GM18909 (cell line): ENCODE measurements around the gene PFKP.

Experiments
- ATAC-seq: cut with Tn5 transposase; IDR thresholded peaks from one replicate; pipeline ENCODE4 v1.9.1; 2021; ENCODE audit warnings: mild to moderate bottlenecking; ENCODE audit not compliant: unreplicated experiment, poor library complexity

PFKP gene

DNA sequence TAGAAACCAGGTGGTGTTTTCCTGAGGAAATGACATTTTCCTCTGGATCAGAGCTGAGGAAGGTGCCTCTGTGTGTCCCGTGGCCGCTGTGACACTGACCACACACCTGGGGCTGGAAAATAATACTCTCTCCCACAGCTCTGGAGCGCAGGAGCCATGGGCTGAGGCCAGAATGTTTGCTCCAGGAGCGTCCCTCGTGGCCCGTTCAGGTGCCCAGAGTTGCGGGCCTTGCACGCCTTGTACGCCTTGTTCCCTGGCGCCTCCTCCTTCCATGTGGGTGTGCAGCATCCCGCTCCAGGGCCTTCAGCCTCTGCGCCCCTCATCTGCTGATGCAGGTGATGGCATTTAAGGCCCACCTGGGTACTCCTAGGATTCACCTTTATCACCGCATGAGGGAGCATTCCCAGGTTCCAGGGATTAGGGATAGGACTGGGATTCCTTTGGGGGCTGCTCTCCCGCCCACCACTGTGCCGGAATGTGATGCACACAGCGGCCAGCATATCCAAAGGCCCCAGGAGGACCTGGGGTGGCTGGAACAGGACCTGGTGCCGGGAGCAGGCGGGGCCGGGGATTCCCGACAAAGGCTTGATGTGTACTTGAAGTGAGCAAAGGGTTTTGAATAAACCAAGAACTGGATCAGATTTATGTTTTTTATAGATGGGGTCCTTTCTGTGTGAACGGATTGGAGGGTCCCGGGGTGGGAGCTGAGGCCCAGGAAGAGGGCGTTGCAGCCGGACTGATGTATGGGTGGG lies 61.2 kb downstream of the PFKP start:
- ATAC-seq: no peak

DNA sequence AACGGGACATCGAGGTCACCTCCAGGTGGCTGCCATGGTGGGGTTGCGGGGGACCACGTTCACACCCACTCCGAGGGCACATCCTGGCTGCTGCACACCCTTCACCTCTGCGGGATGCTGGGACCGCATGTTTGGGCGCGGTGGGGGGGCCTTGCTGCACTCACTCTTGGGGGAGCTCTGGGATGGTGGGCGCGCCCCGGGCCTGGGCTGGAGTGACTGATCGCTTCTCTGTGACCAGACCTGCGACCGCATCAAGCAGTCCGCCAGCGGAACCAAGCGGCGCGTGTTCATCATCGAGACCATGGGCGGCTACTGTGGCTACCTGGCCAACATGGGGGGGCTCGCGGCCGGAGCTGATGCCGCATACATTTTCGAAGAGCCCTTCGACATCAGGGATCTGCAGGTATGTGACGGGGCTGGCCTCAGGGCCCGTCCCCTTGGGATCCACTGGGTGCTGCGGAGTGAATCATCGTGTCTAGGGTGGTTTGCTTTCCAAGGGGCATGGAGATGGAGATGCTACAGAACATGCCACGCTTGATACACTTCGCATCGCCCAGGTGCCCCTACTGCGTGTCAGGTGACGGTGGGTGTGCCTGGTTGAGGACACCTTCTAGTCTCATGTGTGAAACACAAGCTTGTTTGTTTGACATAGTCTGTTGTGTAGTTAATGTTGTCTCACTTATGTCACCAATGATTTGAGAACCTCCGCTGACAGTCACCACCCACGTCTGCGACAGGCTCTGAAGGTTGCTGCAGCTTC lies 62.4 kb downstream of the PFKP start:
- ATAC-seq: no peak

DNA sequence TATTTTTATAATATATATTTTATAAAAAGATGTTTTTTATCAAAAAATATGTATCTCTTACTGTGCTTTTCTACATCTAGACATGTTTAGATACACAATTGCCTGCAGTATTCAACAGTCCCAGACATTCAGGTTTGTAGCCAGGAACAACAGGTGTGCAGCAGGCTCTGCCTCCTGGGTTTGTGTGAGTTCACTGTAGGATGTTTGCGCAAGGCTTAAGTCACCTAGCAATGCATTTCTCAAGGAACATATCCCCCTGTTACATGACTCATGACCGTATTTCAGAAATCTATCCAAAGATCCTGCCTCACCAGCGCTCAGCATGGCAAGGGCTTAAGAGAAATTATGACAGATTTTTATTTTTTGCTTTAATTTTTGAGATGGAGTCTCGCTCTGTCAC lies 63.8 kb downstream of the PFKP start:
- no peak for ATAC-seq

DNA sequence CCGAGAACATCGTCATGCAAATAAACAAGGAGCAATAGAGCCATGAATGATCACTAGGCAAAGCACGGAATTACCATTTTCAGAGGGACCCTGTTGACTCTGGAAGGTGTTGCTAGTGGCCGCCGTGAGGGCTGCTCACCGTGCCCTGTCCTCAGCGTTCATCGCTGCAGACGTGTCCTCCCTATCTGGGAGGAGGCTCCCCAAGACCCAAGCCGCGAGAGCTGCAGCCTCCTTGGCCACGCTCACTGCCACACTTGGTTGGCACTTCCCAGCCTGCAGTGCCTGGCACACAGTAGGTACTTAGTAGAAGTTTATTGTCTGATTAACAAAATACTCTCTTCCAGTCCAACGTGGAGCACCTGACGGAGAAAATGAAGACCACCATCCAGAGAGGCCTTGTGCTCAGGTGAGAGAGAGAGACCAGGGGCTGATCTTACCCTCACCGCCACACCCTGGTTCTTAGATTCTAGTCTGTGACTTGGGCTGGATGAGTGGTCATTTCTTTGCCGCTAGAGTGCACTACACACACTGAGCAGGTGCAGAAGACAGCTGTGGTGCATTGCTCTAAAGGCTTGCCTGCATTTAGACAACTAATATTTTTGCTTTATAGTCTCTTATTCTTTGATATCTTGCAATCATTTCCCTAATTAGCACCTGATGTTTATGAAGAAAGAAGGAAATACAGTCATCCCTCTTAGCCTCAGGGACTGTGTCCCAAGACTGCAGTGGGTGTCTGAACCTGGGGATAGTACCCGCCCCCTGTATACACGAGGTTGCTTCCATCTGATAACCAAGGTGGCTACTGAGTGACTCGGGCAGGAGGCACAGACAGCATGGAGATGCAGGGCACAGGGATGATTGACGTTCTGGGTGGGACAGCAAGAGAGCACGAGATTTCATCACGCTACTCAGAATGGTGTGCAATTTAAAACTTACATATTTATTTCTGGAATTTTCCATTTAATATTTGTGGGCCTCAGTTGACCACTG lies 65.0 kb downstream of the PFKP start:
- no peak for ATAC-seq

DNA sequence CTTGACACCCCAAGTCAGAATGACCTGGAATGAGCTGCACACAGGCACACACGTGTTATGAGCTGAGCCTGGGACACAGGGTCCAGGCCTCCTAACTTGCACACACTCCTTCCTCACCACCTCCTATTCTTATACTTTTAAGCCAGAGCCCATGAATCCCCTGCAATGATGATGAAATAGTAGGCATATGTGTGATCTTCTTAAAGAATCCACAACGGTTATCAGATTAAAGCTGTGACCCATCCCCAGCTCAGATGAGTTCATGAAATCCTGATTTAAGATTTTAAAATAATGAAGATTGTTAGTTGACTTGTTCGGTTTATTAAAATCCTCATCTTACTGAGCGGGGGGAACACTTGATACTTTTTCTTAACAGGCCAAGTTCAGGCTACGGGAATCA lies 66.6 kb downstream of the PFKP start:
- no peak for ATAC-seq

DNA sequence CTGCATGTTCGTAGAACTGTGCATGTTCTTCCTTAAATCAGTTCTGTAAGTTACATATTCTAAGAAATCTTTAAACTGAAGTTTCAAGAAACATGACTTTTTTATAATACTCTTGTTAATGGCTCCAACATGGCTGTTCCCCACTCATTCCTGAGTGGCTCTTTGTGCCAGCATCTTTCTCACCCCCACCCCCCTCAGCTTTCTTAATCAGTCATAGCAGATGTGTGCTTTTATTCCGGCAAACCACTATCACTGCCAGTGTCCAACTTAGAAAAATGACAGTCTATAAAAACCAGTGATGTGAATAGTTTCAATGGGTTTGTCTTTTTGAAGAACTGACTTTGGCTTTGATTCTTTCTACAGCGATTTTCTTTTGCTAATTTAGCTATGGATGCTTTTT lies 67.7 kb downstream of the PFKP start:
- no peak for ATAC-seq

DNA sequence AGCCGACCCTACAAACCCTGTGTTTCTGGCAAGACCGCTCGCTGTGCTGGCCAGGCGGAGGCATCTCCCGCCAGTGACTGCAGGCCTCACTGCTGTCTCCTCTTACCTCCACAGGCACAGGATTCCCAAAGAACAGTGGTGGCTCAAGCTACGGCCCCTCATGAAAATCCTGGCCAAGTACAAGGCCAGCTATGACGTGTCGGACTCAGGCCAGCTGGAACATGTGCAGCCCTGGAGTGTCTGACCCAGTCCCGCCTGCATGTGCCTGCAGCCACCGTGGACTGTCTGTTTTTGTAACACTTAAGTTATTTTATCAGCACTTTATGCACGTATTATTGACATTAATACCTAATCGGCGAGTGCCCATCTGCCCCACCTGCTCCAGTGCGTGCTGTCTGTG lies 69.0 kb downstream of the PFKP start:
- ATAC-seq: no peak

DNA sequence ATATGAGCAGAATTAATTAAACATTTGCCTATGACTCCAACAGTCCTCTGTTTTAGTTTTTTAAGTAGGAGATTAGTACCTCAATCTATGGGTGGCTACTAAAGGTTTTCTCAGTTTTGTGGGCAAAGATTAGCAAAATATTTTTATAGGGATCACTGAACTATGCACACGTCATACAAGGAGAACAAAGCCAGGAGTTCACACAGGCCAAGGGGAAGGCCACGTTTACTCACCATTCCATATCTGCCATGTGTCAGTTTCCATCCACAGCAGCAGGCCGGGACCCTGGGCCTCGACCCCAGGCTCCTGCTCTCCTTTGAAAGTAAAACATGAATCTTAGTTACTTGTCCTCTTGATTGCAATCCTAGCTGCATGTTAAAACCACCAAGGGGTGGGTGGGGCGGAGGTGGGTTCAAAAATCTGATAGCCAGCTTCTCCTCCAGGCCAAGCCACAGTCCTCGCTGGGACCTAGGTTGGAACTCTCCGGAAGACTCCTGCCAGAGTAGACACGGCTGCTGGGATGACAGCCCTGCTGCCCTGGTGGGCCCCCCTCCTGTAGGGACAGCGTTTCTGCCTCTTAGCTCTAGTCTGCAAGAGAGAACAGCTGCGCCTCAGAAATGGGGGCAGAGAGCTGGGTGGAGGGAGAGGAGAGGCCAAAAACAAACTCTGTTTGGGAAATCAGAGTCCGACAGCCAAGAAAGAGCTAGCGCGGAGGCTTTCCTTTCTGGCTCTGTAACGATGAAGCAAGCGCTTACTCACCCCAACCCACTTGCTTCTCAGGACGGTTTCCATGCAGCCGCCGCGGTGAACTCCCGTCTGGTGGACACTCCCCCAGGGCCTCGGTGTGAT lies 69.6 kb downstream of the PFKP start:
- ATAC-seq: no peak

DNA sequence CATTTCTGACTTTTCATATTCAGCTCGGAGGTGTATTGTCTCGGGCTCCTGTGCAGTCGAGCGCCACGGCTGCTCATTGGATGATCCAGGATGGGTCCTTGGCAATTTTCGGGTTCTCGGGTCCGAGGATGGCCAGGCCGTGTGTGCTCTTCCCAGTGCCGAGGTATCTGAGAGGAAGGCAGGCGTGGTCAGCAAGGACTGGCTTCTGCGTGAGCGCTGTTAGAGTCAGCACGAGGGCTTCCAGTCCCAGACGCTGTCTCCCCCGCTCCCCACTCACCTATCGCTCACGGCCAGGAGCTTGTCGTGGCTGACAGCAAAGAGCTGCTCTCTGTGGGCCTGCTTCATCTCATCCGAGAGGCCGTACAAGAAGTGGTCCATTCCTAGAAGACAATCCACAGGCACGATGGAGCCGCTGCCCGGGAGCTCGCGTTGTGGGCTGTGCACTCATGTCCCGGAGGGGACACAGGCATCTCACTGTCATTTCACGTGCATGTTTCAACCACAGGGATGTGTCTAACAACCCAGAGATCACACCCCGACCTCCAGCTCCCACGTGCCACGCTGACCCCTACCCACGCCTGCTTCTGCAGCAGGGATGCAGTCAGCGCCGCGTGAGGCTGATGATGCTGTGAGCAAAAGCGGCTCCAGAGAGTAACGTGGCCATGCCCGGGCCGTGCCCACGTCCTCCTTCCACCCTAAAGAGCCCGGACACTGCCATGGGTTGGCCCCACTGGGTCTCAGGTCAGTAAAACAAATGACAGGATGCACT lies 70.8 kb downstream of the PFKP start:
- no peak for ATAC-seq

DNA sequence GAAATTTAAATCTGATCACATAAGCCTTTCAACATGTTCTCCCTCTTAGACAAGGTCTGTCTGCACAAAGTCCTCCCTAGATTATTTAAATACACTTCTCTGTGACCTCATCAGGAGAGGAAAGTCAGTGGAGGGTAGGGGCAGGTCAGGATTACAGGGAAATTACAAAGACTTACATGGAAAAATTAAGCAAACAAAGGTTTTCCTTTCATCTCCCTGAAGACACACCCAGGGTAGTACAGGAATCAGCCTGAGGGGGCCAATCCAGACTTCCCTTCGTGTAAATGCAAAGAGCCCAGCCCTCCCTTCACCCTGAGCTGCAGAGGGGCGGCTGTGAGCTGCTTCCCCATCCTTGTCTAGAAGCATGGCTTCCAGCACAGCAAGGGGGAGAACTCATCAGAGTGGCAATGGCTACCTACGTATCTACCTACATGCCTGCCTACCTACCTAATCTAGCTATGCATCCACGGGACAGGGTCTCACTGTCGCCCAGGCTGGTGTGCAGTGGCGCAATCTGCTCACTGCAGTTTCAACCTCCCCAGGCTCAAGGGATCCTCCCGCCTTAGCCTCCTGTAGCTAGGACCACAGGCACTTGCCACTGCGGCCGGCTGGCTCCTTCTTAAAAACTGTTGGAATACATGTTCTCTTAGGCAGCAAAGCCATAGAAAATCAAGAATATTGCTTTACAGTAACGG lies 72.0 kb downstream of the PFKP start:
- no peak for ATAC-seq

DNA sequence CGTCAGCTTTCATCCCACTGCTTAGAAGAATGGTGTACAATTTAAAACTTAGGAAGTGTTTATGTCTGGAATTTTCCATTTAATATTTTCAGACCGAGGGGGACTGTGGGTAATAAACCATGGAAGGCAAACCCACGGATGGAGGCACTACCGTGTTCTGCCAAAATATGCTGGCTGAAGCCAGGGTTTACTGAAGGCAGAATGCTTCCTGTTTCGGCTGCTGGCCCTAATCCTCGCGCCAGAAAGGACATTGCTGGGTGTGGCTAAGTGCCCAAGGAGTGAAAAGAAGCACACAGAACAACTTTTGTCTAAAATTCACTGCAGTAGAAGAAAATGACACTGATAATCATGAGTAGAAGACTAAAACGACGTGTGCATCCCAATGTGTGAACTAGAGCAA lies 72.9 kb downstream of the PFKP start:
- ATAC-seq: no peak

DNA sequence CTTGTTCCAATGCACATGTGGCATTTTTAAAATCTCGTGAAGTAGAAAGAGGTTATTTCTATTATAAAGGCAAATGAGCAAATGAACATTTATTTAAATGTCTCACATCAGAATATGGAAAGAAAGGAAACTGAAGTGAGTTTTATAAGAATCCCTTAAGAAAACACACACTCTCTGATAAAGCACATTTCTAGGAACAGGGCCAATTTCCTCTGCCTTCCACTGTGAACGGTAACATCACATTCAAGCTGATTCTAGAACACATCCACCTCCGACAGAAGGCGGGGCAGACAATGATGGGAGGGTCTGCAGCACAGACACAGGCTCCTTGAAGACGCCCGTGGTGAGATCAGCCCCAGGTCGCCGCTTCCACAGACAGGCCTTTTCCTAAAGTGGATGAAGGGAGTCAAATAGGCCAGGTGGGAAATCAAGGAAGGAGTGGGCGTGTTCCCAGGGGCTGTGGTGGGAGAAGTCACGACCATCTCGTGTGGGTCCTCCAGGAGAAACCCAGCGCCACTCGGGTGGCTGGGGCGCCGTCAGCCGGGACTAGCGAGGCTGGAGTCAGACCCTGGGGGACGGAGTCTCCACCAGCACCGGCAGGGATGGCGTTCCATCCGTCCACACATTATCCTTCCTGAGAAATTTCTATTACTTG lies 74.1 kb downstream of the PFKP start:
- no peak for ATAC-seq

DNA sequence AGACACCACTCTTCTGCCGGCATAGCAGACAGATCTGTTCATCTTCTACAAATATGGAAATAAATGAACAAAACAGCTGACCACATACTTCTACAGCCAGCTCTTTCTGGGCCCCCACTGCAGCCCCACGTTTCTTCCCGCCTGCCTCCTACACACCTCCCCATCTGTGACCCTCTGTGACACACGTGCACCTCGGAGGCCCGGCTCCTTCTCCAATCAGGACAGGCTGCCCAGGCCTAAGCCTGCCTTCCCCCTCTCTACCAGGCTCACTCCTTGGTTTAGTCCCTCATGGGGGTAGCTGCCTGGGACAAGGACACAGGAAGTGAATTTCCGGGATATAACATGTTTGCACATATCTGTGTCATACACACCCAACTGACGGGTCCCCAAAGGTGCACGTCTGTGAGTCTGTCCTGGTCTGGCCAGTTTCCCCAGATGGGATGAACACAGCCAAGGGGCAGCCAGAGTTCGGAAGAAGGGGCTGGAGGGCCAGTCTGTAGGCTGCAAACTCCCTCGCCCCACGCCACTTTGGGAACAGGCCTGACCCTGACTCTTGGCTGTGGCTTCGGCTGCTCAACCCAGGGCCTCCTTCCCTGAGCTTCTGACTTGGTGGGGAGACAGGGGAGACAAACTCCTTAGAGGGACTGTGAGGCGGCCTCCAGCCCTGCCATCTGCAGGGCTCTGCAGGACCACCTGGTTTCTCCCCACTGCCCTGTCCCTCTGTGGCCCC lies 75.0 kb downstream of the PFKP start:
- no peak for ATAC-seq

DNA sequence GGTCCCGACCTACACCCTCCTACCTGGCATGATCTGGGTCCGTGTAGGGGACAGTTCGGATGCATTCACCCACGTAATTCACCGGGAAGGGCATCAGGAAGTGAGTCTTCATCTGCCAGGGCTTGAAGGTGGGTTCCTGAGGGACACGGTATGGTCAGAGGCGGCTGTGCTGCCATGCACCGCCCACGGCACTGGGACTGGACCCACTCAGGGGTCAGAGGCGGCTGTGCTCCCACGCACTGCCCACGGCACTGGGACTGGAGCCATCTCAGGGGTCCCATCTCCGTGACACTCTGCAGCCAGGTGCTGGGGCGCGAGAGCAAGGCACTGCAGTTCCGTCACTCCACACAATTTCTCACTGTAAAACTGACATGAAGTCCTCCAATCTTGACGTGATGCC lies 76.0 kb downstream of the PFKP start:
- ATAC-seq: no peak

DNA sequence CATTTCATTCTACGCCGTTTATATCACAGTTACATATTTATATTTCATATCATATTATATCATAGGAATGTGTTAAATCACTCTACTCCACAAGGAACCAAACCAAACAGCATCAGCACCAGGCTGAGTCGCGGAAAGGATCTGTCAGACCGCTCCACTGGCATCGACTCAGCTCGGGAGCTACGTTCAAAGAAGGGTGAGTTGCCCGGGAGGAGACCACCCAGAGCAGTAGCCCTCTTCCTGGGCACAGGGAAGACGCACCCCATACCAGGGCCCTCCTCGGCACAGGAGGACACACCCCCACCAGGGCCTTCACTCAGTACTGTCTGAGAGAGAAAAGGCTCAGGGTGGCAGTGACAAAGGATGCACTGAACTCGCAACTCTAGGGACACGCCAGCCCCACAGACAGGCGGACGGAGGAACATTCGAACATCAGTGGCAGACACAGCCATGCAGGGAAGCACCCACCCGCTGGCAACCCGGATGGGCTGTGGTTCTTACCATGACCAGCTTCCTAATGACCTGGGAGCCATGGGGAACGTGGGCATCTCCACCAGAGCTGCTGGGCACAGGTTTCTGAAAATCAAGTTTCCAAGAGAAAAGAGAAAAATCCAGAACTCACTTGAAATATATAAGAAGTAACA lies 76.6 kb downstream of the PFKP start:
- no peak for ATAC-seq

DNA sequence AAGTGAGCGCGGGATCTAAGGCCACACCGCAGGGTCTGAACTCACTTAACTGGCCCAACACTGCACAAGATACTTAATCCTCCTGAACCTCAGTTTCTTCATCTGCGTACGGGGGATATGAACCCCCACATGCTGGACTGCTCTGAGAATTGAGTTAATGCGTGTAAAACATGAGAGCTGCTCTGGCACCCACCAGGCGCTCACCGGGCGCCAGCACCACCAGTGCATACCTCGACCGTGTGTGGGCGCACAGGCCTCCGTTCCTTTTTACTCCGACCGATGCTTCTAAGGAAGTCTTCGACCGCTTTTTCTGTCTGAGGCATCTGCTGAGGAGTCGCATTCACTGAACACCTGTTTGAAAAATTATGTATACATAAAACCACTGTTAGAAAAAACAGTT lies 78.0 kb downstream of the PFKP start:
- no peak for ATAC-seq

DNA sequence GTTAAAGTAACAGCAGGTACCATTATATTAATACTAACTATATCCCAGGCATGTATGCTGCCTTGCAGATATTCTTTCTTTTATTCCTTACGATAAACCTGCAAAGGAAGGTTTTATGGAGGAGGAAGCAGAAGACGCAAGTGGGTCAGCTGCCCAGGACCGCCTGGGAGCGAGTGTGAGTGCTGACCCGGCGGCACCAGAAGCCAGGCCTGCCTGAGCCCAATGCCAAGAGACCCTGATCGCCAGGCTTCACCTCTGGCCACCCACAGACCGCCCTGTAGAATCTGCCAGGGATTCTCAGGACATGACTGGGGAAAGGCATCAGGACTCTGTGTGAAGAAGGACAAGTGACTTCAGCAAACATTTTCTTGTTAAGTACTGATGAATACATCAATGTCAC lies 78.9 kb downstream of the PFKP start:
- ATAC-seq: no peak
